ENCODE measurements around the gene MPZL2.

DNA sequence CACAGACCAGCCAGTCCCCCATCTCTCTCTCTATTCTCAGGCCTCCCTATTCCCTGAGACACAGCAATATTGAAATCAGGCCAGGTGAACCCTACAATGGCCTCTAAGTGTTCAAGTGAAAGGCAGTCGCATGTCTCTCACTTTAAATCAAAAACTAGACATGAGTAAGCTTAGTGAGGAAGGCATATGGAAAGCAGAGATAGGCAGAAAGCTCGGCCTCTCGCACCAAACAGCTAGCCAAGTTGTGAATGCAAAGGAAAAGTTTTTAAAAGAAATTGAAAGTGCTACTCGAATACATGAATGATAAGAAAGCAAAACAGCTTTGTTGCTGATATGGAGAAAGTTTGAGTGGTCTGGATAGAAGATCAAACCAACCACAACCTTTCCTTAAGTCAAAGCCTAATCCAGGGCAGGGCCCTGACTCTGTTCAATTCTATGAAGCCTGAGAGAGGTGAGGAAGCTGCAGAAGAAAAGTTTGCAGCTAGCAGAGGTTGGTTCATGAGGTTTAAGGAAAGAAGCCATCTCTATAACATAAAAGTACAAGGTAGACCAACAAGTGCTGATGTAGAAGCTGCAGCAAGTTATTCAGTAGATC is 19.8 kb upstream of the MPZL2 start:
- TF ChIP-seq SUZ12 (IDR thresholded peaks at IDR 0.05): no peak
- no peak for TF ChIP-seq ELF4 (IDR thresholded peaks at IDR 0.05)
- no peak for TF ChIP-seq ARNT (IDR thresholded peaks at IDR 0.05)
- no peak for TF ChIP-seq NFRKB (IDR thresholded peaks at IDR 0.05)
- no peak for TF ChIP-seq FOXA1 (IDR thresholded peaks at IDR 0.05)
- TF ChIP-seq FOXM1 (IDR thresholded peaks at IDR 0.05; ENCODE audit: borderline replicate concordance): no peak
- no peak for TF ChIP-seq SP1 (IDR thresholded peaks at IDR 0.05)
- no peak for TF ChIP-seq CTBP1 (IDR thresholded peaks at IDR 0.05; ENCODE audit: borderline replicate concordance)
- no peak for TF ChIP-seq TARDBP (IDR thresholded peaks at IDR 0.05)
- no peak for TF ChIP-seq L3MBTL2 (conservative IDR thresholded peaks at IDR 0.05)
- TF ChIP-seq ZNF384 (IDR thresholded peaks at IDR 0.05): no peak

All from HEK293T (cell line).